Suppressor macrophage (primary cell): ENCODE measurements around the gene ALOX5.

ENCODE experiments used
- DNase-seq, 4 experiments: peaks; one replicate each; pipeline ENCODE4 v3.0.0-alpha.2; 2020 to 2022

ALOX5 gene

DNA sequence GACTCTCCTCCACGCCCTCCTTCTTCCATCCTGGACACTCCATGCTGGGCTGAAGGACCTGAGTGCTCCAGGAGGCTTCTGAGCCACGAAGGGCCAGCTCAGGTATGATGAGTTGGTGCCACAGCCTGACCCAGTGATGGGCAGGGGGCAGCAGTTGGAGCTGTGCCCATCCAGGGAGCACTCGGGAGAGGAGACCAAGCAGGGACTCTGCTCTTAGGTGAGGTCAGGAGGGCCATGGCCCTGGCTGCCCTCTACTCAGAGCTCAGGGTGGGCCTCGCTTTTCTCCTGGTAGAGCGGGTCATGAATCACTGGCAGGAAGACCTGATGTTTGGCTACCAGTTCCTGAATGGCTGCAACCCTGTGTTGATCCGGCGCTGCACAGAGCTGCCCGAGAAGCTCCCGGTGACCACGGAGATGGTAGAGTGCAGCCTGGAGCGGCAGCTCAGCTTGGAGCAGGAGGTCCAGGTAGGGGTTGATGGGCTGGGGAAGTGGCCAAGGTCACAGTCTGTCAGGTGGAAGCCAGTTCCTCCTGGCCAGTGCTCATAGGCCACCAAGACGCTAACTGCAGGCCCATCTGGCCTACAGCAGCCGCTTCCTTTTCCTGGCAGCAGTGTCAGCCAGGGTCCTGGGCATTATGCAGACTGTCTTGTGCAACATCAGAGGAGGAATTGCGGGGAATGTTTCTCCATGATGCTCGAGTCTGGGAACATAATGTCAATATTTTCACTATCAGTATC is 50.8 kb downstream of the ALOX5 start:
- peak; percentile 55 to 76 (median 70) for DNase-seq

DNA sequence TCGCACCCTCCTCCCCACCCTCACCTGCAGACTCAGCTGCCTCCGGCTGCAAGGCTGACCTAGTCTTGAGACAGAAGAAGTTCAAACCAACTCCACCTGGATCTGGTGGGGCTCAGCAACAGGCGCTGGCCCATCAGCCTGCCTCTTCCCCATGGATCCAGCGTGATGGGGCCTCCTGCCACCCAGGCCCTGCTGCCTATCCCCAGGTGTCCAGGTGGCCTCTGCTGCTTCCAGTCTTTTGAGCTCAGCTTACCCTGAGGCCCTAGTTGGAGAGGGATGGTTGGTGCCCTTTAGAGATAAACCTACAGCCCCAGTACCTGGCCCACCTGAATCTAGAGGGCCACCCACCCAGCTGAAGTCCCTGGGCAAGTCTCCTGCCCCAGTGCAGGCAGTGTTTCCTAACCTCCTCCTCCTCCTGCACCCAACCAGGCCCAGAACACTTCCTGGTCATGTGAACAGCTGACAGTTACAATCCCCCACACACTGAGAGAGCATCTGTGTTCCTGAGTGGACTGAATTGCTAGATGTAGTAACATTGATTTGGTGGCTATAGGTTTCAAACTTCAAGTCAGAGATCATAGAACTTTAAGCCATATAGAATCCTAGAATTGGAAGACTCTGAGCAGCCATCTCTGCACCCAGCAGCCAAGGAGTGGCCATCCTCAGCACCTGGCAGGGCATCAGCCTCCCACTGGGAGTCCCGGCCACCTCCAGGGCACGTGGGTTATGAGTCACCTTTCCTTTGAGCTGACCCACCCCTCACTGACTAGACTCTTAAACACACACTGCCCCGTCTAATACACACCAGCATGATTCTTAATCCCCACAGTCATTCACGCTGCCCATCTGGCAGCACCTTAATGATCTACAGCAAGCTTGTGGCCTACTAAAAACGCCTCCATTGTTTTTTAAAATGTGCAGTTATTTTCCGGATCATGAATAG is 51.9 kb downstream of the ALOX5 start:
- DNase-seq = peak; percentile 25 to 61 (median 54)

DNA sequence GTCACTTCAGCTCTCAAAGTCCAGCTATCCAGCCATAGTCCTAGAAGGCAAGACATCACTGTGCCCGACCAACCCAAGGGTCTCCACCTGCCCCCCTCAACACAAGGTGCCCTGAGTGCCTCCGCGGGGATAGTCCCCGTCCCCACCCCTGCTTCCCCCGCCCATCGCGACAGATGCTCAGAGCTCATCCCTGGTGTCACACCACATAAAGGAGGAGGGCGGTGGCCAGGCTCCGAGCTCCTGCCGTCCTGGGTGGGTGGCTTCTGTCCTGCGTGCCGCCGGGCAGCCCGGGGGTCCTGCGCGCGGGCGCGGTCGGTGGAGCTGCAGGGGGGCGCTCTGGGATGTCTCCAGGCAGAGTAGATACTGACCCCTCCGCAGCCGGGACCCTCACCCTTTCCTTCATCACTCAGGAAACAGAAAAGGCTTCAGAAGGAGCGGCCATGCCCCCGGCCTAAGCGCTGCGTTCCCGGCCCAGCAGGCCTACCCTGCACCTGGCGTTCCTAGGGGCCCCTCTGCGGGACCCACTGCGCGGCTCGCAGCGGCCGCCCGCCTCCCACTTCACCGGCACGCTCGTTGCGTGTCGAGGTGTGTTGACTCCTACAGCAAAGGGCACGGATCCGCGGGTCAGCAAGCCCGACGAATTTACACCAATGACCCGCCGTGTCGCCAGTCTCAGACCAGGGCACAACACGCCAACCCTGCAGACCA is 53.4 kb downstream of the ALOX5 start:
- no peak for DNase-seq

DNA sequence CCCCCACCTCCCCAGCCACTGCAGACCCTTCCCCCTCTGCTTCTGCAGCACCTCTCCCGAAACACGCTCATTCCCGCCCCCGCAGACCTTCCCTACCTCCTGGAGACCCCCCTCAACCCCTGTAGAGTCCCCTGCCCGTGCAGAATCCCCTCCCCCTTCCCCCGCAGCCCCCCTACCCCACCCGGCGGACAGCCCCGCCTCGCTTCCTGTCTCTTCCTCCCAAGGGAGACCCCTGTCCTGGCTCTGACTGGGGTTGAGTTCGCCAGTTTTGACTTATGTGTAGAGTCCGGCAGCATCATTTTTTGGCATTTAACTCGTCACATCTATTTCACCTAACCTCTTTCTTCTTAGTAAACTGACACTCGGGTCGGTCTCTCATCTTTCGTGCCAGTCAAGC is 54.0 kb downstream of the ALOX5 start:
- DNase-seq = no peak

DNA sequence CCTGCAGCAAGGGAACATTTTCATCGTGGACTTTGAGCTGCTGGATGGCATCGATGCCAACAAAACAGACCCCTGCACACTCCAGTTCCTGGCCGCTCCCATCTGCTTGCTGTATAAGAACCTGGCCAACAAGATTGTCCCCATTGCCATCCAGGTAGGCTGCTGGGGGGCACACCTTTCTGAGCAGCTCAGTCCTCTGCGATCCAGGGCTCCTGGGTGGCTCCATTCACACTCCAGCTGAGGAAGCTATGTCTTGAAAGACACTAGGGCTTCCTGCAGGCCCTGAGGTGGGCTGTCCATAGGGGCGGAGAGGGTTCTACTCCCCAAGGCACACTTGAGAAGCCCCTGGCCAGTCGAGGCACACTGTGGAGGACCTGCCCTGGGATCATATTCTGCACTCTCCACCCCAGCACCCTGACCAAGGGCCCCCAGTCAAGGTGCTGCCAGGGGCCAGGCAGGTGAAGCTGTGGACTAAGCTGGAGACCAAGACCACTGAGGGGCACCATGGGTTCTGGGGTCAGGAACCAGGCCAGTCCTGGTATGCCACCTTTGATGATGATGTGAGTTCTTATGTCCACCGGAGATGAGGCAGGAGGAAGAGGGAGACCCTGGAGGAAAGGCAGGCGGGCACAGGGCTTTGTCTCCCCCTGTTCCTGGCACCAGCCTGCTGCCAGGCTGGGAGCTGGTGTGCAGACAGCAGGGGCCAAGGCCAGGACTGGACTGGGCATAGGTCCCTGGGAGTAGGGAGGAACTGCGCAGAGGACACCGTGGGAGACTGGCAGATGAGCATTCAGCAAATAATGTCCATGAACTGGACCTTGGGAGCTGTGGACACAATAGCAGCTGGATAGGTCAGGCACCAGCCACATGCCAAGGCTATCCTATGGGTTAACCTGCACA is 54.8 kb downstream of the ALOX5 start:
- DNase-seq = no peak

DNA sequence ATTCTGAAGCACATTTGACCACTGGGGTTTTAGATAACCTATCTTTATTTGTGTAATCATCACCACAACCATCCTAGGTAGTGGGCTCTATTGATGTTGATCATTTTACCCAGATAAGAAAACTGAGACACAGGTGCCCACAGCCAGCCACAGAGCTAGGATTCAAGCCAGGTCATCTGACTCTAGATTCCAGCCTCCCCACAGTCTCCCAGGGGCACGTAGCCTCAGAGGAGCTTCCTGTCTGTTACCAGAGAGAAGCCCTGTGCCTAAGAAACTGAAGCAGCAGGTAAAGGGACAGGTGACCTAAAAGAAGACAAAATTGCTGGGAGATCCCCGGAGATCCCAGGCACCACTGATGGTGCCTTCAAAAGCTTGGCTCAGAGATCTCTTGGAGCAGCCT is 55.8 kb downstream of the ALOX5 start:
- no peak for DNase-seq

DNA sequence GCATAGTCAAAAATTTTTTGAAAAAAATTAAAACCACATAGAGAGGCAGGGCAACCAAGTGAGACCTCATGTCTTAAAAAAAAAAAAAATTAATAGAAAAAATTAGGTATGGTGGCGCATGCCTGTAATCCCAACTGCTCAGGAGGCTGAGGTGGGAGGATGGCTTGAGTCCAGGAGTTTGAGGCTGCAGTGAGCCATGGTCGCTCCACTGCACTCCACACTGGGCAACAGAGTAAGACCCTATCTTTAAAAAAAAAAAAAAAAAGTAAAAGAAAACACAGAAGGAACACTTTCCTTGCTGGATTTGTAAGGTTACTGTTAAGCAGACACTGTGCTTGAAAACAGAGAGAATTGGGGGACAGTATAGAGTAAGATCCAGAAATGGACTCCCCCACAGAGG is 58.1 kb downstream of the ALOX5 start:
- no peak for DNase-seq

DNA sequence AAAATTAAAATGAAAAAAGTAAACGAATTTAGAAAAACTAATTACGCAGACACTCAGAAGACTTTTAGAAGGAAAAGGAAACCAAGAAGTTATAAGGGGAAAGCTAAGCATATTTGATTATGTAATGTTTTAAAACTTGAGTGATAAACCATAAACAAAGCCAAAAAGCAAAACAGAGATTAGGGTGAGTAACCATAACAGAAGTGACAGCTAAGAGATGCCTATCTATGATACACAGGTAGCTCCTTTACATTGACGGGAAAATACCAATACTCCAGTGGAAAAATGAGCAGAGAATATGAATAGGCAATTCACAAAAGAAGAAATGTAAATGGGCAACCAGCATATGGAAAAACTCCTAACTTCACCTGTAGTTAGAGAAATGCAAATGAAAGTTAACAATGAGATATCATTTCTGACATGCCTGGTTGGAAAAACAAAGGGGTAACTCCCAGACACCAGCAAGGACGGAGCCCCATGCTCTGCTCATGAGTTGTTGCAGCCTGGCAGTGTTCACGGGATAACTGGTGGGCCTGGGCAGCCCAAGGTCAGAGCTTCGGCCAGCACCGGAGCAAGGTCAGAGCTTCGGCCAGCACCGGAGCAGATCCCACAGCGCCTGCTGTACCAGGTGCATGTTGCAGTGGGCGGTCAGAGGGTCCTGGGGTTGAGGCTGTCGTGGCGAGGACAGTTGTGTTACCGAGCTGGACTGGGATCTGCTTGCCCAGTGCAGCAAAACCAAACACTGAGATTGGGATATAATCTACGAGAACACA is 58.9 kb downstream of the ALOX5 start:
- DNase-seq = no peak

DNA sequence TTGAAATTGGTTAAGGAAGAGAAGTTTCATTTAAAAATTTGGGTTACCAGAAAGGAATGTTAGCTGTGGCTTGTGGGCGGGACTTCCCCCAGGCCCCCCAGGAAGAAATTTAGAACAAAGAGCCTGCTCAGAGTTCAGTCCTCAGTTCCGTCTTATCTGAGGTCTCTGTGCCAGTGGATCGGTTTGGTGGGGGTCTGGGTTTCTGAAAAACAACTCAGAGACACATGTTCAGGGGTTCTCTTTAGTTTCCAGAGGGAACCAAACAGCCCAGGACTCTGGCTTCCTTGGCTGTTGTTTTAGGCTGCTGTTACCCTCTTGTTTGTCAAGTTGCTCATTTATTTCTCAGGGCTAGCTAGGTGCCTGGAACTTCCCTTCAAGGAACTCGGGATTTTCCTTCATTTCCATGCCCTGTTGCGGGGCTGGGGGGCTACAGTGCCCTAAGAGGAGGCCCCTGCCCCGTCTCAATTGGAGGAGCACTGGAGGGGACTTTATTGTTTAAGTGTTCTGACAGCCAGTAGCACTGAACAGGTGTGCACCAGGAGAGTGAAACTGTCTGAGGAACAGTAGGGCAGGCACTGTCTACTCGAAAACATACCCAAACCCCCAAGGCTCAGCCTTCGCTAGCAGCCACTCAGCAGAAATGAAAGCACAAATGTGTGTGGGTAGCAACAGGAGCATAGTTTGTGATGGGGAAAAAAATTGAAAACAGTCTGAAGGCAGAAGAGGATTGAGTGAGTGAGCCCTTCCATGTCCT is 59.9 kb downstream of the ALOX5 start:
- DNase-seq = no peak

DNA sequence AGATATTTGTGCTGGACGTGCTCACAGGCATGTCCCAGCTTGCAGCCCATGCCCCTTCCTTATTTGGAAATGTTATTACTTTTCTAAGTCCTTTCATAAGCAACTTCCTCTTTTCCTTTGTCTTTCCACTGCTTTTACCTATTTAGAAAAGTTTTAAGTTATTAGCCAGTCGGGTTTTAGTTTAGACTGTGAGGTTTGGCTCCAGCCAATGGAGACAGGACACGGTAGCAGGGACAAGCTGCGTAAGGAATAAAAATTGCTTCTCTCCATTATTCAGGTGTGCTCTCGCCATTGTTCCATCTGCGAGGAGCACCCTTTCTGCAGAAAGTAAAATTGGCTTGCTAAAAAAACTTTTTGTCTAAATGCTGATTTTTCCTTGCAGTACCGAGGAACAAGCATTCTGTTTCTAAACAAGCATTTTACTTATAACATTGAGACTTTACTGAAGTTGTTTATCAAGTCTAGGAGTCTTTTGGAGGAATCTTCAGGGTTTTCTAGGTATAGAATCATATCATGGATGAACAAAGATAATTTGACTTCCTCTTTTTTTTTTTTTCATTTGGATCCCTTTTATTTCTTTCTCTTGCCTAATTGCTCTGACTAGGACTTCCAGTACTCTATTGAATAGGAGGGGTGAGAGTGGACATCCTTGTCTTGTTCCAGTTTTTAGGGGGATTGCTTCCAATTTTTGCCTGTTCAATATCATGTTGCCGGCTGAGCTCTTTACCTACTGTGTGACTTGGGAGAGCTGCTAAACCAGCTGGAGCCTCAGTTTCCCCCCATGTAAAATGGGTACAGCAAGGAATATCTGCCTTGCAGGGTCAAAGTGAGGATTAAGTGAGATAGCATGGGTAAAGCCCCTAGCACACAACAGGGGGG is 63.8 kb downstream of the ALOX5 start:
- DNase-seq = peak in 3 of 4 experiments; percentile 28 to 49 (median 42)

DNA sequence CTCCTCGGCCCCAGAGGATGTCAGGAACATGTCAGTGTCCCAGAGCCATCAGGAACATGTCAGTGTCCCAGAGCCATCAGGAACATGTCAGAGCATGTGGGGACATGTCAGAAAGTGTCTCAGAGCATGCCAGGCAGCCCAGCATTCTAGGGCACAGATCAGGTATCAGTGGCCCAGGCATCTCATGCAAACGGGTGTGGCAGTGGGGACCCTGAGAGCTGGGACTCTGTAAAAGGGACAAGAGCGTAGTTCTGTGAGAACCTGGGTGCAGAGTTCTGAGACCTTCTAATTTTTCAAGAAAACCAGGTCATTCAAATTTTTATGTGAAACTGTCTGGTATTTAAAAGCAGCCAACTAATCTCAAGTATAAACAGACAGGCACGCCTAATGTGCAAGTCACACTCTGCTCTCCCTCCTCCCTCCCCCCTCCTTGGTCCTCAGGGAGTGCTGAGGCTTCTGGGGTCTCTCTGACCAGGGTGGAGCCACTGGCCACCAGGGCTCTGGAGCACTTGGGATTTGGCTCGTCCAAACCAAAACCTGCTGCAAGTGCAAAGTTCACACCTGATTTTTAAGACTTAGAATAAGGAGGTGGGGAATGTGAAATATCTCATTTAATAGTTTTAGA is 64.6 kb downstream of the ALOX5 start:
- no peak for DNase-seq

DNA sequence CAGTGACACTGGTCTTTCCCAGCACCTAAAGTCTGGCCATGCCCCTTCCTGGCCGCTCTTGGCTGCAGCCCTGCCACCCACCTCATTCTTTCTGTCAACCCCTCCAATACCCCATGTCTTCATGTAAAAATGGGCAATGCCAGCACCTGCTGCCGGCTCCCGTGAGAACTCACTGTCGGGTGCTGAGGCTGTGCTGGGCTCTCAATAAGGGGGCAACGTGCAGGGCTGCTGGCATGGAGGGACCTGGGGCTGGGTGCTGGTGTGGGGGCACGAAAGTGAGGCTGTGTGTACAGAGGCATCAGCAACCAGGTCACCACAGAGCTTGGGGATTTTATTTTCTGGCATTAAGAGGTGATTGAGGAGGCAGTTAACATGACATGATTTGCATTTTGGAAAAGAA is 65.3 kb downstream of the ALOX5 start:
- no peak for DNase-seq

DNA sequence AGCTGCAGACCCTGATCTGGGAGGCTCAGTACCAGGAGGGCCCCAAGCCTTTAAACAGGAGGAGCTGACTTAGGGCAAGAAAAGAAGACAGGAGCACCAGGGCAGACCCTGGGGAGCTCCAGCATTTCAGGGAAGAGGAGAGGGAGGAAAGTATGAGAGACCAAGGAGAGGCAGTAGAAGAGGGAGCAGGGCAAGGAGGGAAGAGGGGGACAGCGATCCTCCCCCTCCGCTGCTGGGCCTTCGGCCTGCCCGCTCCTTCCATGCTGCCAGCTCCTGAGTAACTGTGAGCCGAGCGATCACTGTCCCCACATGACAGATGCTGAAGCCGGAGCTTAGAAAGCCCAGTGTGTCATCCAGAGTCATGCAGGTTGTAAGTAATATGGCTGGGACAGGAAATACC is 65.9 kb downstream of the ALOX5 start:
- no peak for DNase-seq

DNA sequence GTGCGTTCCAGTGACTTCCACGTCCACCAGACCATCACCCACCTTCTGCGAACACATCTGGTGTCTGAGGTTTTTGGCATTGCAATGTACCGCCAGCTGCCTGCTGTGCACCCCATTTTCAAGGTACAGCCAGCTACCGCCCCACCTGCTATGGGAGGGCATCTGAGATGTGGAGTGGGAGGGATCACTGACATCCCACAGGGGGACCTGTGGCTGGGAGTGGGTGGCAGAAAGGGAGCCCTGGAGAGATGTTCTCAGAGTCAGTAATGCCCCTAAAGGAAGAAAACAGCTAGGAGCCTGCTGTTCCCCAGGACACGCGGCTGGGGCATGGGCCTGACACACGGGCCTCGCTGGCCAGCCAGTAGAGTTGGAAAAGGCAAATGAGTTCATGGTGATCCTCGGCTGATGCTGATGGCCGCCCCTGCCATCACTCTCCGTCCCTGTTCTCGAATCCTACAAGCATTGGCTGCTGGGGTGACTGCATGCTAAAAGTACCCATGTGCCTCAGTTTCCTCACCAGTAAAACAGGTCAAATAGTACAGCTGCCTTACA is 66.6 kb downstream of the ALOX5 start:
- DNase-seq = no peak

DNA sequence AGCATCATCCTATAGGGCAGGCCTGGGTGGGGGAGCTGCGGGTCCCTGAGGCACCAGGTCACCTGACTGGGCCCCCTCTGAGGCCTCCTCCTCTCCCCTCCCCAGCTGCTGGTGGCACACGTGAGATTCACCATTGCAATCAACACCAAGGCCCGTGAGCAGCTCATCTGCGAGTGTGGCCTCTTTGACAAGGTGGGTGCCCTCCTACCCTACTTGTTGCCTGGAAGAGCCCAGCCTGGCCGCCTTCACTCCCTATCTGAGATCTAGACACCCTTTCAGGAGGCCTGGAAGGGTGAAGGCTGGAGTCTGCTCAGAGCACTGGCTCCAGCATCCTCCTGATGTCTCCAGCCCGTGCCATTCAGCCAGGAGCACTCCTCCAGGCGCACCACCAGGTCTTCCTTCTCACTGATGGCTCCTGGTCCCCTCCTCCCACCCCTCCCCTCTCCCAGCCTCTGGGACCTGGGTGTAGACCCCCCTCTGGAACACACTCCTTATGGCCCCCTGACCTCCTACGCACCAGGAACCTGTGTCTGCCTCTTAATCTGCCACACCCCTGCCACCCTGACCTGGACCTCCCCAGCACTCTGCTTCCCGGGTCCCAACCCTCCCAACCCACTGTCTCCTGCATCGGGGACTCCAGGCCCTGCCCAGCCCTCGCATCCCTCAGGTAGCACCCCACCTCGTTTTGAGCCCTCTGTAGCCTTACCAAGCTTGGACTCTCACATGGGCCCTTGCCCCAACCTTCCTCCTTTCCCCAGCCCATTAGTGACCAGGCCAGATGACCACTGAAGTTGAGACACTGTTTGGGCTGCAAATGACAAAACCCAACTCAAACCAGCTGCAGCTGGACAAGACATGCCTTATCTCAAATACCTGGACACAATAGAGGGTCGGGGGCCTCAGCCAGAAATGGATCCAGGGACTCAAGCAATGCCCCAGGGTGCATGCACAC is 67.5 kb downstream of the ALOX5 start:
- DNase-seq = no peak

DNA sequence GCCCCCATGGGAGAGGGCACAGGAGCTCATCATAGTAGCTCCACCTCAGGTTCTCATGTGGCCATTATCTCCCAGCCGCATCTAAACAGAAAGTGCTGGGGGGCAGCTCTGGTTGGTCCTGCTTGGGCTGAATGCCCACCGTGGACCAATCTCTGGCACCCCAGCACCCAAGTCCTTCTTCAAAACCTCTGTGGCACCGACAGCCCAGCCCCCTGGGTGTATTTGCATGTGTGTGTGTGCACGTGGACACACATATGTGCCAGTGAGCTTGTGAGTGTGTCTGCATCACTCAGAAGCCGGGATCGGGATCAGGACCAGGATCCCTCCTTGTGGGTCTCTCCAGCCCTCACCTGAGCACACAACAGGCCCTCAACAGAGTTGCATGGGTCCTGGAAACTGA is 68.2 kb downstream of the ALOX5 start:
- DNase-seq = no peak

DNA sequence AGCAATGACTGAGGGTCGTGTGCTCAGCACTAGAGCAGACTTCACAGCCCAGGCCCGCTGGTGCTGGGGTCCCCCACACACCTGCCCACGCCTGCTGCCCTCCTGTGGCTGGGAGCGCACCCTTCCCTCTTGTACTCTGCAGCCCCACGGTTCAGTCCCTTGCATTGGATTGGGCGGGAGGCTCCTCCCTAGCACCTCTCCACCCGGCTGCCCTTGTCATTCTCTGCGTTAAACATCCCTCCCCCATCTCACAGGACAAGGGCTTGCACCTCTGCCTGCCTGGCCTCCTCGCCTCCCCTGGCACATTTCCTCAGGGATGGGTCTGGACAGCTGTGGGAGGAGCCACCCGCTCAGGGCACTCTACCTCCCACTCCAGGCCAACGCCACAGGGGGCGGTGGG is 68.6 kb downstream of the ALOX5 start:
- DNase-seq = no peak
